ENCODE results near the gene HTR2C. TPM values are rescaled to one million over a fixed set of nuclear protein-coding genes. Genes with fewer than 3 reads are reported as not detected.

The HTR2C gene
- total and polyA plus RNA-seq, 2 donors (not counting 1 experiment from before 2014, with no cell fraction given): not detected

DNA sequence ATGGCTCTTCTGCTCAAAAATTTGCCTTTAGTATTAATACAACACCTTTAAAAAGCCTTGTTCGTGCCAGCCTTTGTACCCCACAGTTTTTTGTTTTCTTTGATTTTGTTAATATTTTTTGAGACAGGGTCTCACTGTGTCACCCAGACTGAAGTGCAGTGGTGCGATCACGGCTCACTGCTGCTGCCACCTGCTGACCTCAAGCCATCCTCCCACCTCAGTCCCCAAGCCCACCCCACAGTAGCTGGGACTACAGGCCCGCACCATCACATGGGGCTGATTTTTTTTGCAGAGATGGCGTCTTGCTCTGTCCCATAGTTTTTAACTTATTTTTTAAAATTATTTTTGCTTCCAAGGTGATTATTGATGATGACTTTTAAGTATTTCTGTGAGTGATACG is 134.0 kb downstream of the HTR2C start:
- WGBS (ENCODE audit: insufficient coverage): no CpG with 5 or more reads among the region's 6 CpGs
- POLR2A ChIA-PET: no interaction called here

DNA sequence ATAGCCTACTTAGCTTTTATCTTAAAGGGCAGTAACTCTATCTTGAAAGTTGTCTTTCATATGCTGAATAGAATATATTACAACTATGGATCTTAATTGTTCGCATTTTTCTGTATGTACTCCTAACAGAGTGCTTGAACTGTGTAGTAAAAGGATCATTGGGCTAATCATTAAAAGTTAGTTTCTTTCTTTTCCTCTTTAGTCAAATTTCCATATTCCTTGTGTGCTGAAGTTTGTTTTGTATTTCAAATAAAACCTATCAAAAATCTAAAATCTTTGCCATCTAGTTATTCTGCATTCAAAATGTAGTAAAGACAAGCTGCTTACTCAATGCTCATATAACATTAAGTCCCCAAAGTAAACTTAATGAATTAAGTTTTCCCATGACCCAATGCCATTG is 182.7 kb downstream of the HTR2C start:
- ChIA-PET POLR2A (no interaction called here), CTCF (no interaction called here)
- Histone ChIP-seq H3K9me3 (ENCODE audit: control extremely low read depth in 1 of 3, control insufficient read depth in 2 of 3, insufficient read depth in 1 of 3, low read length in 2 of 3) (no peaks in the 10 kb centered on the region), H3K4me2 (replicated peaks; ENCODE audit: low read depth, low read length, poor library complexity, severe bottlenecking) (no peak overlapping the region), H3K79me2 (ENCODE audit: control insufficient read depth, insufficient read depth, low read length) (no peaks in the 10 kb centered on the region), H3K27ac (ENCODE audit: low read length in 2 of 2) (no peak overlapping the region), H3K9ac (ENCODE audit: low read length) (no peak overlapping the region), H2AFZ (ENCODE audit: insufficient read depth, low read depth, low read length, poor library complexity, severe bottlenecking) (no peak overlapping the region), H3K4me1 (ENCODE audit: control insufficient read depth in 2 of 2, insufficient read depth in 2 of 2, low read length in 2 of 2) (no peaks in the 10 kb centered on the region), H4K20me1 (ENCODE audit: control insufficient read depth, insufficient read depth, low read length, poor library complexity, severe bottlenecking) (no peaks in the 10 kb centered on the region), H3K4me3 (ENCODE audit: control extremely low read depth in 1 of 5, extremely low read depth in 1 of 5, insufficient read depth in 1 of 5, low read depth in 2 of 5, low read length in 4 of 5) (no peak overlapping the region), H3K27me3 (replicated peaks in 1 of 4; ENCODE audit: control extremely low read depth in 1 of 4, control insufficient read depth in 3 of 4, insufficient read depth in 4 of 4, low read length in 3 of 4) (no peaks in the 10 kb centered on the region), H3K36me3 (replicated peaks in 1 of 2; ENCODE audit: control extremely low read depth in 1 of 2, control insufficient read depth in 1 of 2, extremely low read depth in 1 of 2, insufficient read depth in 2 of 2, low read length in 1 of 2) (no peaks in the 10 kb centered on the region)
- TF ChIP-seq, protein P1, sequence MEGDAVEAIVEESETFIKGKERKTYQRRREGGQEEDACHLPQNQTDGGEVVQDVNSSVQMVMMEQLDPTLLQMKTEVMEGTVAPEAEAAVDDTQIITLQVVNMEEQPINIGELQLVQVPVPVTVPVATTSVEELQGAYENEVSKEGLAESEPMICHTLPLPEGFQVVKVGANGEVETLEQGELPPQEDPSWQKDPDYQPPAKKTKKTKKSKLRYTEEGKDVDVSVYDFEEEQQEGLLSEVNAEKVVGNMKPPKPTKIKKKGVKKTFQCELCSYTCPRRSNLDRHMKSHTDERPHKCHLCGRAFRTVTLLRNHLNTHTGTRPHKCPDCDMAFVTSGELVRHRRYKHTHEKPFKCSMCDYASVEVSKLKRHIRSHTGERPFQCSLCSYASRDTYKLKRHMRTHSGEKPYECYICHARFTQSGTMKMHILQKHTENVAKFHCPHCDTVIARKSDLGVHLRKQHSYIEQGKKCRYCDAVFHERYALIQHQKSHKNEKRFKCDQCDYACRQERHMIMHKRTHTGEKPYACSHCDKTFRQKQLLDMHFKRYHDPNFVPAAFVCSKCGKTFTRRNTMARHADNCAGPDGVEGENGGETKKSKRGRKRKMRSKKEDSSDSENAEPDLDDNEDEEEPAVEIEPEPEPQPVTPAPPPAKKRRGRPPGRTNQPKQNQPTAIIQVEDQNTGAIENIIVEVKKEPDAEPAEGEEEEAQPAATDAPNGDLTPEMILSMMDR (IDR thresholded peaks at IDR 0.05): no peak
- no peak for TF ChIP-seq EZH2 (IDR thresholded peaks at IDR 0.05; ENCODE audit: borderline replicate concordance, insufficient read depth, low read depth, low read length, poor library complexity, severe bottlenecking)
- H3K27ac Mint-ChIP-seq: no peak overlapping the region
- intact Hi-C loops (cut with micrococcal nuclease): no loop called here
- no peak for DNase-seq
- no peaks in the 10 kb centered on the region for H3K27me3 Mint-ChIP-seq
- no peaks in the 10 kb centered on the region for H3K4me1 Mint-ChIP-seq
- no peaks in the 10 kb centered on the region for H3K9me3 Mint-ChIP-seq (ENCODE audit: insufficient read depth)
- no CpG with 5 or more reads among the region's 1 CpG for WGBS (ENCODE audit: insufficient coverage)
- H3K4me3 Mint-ChIP-seq: no peak overlapping the region
- ATAC-seq (ENCODE audit: low read depth): no peak

More for the DNA sequence above, 134.0 kb downstream of the HTR2C start:
- CTCF ChIA-PET: no interaction called here
- no peak overlapping the region for H2AFZ ChIP-seq (ENCODE audit: insufficient read depth, low read depth, low read length, poor library complexity, severe bottlenecking)
- no peak overlapping the region for H3K4me2 ChIP-seq (replicated peaks; ENCODE audit: low read depth, low read length, poor library complexity, severe bottlenecking)
- DNase-seq (no peak), ATAC-seq (ENCODE audit: low read depth) (no peak)
- no peaks in the 10 kb centered on the region for H3K9me3 ChIP-seq (ENCODE audit: control extremely low read depth in 1 of 3, control insufficient read depth in 2 of 3, insufficient read depth in 1 of 3, low read length in 2 of 3)
- Mint-ChIP-seq H3K27me3 (no peaks in the 10 kb centered on the region), H3K27ac (no peak overlapping the region), H3K9me3 (ENCODE audit: insufficient read depth) (no peaks in the 10 kb centered on the region), H3K4me3 (no peak overlapping the region), H3K4me1 (no peaks in the 10 kb centered on the region)
- H4K20me1 ChIP-seq (ENCODE audit: control insufficient read depth, insufficient read depth, low read length, poor library complexity, severe bottlenecking): no peaks in the 10 kb centered on the region
- no peaks in the 10 kb centered on the region for H3K36me3 ChIP-seq (replicated peaks in 1 of 2; ENCODE audit: control extremely low read depth in 1 of 2, control insufficient read depth in 1 of 2, extremely low read depth in 1 of 2, insufficient read depth in 2 of 2, low read length in 1 of 2)
- intact Hi-C loops (cut with micrococcal nuclease): no loop called here
- H3K79me2 ChIP-seq (ENCODE audit: control insufficient read depth, insufficient read depth, low read length): no peaks in the 10 kb centered on the region
- no peak for TF ChIP-seq EZH2 (IDR thresholded peaks at IDR 0.05; ENCODE audit: borderline replicate concordance, insufficient read depth, low read depth, low read length, poor library complexity, severe bottlenecking)
- TF ChIP-seq, protein P1 (IDR thresholded peaks at IDR 0.05): no peak
- H3K27me3 ChIP-seq (replicated peaks in 1 of 4; ENCODE audit: control extremely low read depth in 1 of 4, control insufficient read depth in 3 of 4, insufficient read depth in 4 of 4, low read length in 3 of 4): no peaks in the 10 kb centered on the region
- H3K4me1 ChIP-seq (ENCODE audit: control insufficient read depth in 2 of 2, insufficient read depth in 2 of 2, low read length in 2 of 2): no peaks in the 10 kb centered on the region
- H3K9ac ChIP-seq (ENCODE audit: low read length): no peak overlapping the region
- H3K4me3 ChIP-seq (ENCODE audit: control extremely low read depth in 1 of 5, extremely low read depth in 1 of 5, insufficient read depth in 1 of 5, low read depth in 2 of 5, low read length in 4 of 5): no peak overlapping the region
- no peak overlapping the region for H3K27ac ChIP-seq (ENCODE audit: low read length in 2 of 2)
